ENCODE measurements around the gene ASAP2.

The ASAP2 gene

DNA sequence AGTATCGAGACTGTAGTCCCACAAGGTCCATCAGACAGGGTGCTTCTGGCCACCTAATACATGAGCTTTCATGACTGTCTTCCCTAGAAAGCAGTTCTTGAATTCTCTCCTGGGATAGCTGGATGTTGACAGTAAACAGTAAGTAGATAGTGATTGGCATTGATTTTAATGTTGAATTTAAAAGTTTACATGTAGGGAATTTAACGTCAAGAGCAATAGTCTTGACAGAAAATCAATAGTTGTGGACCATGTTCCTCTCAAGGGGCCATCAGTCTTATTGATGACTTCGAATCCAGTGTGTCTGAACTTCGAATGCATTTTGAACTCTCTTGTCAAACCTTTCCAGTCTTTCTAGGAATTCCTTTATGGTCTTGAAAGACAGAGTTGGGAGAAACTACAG, 152.9 kb downstream of the ASAP2 start:
- no peak for DNase-seq

DNA sequence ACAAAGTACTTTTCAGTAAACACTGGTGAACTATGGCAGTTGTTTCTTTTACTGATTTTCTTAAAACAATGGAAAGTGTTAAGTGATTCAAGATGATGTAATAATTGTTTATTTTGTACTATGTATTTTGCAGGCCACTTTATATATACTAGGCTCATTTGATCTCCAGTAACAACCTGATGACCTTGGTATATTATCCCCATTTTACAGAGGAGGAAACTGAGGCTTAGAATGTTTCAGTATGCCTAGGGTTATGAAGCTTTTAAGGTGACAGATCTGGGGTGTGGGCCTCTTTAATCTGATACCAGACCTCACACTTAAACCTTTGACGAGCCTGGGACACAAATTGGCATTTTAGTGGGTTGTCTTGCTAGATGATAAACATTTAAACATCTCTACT, 153.5 kb downstream of the ASAP2 start:
- DNase-seq: no peak

DNA sequence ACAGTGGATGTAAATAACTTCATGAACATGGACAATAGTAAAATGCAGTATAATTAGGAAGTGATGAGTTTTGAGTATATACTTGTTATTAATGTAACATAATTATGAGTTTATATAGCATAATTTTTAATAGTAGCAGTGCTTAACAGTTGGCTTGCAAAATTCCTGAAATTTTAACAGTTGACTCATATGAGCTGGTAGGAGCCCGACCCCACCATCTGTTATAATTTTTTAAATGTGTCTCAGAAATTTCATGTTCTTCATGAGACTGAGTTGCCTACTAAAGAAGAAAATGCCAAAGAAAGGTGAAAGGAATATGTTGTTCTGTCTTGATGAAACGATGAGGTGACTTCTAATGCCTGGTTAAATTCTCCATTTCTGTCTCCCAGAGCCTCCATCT, 154.1 kb downstream of the ASAP2 start:
- DNase-seq: peak; percentile 39

DNA sequence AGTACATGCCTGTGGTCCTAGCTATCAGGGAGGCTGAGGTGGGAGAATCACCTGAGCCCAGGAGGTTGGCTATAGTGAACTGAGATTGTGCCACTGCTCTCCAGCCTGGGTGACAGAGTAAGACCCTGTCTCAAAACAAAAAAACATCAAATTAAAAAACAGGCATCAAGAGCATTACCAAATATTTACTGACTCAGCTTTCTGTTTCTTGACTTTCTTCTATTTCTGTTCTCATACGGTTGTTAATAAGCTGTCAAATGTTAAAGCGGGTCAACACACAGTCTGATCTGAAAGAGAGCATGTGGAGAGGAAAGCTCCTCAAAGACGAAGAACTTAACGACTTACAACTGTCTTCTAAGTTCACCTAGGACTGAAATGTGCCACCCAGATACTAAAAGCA, 157.8 kb downstream of the ASAP2 start:
- no peak for DNase-seq

DNA sequence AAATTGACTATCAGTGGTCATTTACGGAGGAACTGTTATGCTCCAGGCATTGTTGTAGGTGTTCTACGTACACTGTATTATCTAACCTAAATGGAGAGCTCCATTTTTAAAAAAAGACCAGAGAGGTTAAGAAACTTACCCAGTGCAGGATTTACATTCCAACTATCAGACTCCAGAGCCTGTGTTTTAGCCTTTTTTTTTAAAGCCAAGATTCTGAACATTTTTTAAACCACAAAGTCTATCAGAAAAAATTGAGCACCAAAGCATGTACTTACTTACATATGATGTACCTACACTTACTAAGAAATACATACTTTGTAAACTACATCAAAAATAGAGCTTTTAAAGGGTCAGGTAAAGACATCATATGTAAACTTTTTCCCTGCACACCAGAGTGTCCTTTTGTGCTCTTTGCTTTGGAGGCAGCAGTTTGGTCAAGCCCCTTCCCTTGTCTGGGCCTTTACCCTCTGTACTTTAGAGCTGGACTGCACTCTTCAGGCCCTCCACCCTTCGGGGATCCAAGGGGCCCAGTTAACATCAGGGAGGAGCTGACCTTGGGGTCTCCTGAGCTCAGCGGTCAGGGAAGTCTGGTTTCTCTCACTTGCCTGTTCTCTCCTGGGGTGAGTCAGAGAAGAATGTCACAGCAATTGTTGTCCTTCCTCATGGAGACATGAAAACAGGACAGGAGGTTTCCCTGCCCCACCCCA, 158.3 kb downstream of the ASAP2 start:
- no peak for DNase-seq

DNA sequence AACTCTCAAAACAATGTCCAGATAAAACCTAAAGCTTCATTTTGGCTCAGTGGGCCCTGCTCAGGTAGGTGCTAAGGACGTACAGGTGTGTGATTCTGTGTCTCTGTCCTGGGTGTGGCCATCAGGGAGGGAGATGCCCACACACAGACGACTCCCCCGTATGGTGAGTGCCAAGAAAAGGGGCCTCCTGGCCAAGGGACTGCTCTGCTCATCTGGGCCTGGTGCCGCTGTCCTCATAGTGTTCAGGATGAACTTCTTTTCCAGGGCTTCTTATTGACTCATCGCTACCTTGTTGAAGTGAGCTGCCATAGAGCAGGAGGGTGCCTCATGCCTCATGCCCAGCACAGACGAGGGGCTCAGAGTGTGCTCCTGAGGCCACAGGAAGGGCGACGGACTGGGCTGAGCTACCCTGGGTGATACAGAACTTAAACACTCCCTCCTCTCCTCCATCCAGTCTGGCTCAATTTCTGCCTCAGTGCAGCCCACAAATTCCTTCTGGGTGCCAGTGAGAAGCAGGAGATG, 158.9 kb downstream of the ASAP2 start:
- no peak for DNase-seq

DNA sequence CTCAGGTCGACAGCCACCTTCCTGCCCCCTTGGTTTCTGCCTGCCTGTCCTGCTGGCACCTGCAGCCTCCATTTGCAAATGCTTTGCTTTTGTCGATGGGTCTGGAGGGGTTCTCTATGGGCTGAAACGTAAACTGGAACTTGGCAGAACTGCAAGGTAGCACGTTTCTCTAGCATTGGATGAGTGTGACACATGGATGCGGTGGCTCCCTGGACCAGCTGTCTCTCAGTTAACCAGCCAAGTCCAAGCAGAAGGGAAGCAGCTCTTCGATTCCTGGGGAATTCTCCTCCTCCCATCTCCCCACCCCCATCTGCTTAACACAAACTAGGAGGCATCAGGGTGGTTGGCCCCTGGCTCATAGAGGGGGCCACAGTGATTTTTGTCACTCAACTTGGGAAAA, 159.4 kb downstream of the ASAP2 start:
- no peak for DNase-seq

DNA sequence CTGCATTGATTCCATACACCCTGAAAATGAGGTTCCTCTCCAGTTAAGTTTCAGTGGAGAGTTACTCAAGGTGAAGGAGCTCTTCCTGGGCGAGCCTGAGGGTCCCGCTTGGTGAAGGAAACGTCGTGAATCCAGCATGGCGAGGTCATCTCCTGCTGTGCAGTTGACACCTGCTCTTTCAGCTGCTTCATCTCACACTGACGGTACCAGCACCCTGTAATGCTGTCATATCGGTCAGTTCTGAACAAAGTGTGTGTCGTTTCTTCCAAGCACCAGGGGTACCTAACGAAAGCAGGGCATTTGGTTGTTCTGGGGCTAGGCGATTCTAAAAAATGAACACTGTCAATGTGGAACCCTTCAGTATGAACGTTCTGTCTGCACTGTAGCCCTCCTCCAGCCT, 164.1 kb downstream of the ASAP2 start:
- DNase-seq: no peak

DNA sequence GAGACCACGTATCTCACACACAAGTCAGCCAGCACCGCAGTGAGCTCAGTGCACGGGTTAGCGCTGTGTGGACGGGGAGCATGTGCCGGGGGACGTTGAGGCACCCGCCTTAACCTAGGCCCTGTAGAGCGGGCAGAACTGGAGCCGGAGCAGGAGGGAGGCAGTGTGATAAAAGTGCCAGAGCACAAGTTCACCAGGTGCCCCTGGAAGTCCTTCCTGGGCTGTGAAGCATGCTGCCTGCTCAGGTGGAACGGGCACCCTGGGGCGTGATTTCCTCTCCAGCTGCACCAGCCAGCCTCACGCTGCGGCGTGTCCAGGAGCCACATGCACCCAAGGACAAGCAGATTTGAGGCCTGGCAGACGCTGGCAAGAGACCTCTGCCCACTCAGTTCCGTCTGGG, 166.4 kb downstream of the ASAP2 start:
- DNase-seq: no peak

DNA sequence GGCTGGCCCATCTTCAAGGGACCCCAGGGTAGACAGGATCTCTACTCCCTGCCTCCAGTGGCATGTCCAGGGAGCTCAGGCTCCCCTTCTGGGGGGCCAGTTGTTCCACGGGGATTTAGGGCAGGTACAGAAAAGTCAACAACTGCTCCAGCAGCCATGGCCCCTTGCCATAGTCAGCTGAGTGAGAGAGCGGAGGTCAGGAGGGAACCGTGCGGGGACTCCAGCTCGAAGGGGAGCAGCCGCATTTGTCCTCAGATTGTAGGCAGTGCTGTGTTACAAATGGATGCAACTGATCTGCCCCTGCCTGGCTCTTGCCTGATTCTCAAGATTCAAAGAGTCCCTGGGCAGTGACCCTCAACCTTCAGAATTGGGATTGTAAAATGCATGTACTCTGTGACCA, 166.9 kb downstream of the ASAP2 start:
- no peak for DNase-seq

DNA sequence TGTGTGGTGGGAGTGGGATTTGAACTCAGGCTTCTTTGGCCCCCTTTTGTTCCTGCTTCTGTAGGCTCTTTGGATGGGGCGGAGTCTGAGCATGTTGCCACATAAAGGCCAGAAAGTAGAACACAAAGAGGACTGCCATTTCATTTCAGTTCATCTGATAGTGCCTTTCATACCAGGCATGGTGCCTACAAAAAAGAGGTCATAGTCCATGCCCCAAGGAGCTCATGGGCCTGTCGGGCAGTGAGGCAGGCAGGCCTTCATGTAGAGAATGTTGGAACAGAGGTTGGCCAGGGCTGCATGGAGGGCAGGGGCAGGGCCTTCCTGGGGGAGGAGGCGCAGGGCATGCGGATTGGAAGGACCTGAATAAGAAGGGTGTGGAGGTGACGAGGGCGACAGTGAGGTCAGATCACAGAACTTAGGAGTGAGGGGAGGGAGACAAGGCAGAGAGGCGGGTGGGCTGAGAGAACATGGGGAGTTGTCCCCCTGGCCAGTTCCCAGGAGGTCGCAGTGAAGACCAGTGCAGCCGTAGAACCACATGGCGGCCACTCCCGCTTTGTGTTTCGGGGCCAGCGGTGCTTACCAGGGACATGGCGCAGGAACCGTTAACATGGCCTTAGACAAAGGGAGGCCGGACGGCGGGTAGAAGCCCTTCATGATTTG, 167.6 kb downstream of the ASAP2 start:
- no peak for DNase-seq

DNA sequence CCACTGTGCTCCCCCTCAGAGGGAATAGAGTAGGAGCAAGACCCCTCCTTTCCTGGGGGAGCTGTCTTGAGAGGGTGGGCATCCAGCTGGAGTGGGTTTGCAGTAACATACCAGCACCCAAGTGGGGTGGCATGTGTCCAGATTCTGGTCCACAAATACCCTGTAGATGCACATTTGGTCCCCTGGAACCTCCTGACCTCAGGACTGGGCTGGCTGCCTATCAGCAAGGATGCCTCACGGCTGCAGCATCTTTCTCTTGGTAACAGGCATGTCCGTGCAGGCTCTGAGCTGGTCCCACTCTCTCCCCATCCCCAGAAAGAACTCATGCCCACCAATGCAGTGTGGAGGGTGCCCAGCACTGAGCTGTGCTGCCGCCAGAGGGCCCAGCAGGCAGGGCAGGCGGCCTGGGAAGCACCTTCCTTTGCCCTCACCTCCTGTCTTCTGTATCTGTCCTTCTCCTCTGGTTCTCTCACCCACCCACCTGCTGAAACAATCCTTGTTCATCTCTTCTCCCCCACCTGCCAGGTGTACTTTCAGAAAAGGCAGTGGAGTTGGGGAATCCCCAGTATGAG, 169.3 kb downstream of the ASAP2 start:
- DNase-seq: no peak

DNA sequence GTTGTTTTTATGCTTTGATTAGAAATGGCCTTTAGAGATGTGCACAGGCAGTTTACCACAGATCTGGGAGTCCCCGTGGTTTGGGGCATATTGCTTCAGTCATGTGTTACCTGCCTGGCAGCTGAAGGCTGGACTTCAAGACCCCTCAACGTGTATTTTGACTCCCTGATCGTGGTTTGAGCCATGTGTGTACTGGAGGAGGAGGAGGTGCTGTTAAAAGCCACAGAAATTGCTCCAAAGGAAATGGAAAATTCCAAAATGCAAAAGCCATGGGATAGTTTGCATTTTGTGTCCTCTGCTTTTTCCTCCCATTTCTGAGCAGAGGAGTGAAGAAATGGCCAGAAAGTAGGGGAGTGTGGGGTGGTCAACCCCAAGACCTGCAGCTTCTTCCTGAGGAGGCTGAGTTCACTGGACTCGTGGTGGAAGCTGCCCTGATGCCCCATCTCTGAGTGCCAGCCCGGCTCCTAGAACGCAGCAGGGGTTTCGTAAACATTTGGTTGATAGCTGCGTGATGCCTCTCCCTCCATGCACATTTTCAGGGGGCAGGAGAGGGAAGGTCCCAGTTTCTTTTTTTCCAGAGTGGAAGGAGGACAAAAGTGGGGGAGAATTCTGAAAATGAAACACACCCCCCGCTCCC, 171.0 kb downstream of the ASAP2 start:
- no peak for DNase-seq

DNA sequence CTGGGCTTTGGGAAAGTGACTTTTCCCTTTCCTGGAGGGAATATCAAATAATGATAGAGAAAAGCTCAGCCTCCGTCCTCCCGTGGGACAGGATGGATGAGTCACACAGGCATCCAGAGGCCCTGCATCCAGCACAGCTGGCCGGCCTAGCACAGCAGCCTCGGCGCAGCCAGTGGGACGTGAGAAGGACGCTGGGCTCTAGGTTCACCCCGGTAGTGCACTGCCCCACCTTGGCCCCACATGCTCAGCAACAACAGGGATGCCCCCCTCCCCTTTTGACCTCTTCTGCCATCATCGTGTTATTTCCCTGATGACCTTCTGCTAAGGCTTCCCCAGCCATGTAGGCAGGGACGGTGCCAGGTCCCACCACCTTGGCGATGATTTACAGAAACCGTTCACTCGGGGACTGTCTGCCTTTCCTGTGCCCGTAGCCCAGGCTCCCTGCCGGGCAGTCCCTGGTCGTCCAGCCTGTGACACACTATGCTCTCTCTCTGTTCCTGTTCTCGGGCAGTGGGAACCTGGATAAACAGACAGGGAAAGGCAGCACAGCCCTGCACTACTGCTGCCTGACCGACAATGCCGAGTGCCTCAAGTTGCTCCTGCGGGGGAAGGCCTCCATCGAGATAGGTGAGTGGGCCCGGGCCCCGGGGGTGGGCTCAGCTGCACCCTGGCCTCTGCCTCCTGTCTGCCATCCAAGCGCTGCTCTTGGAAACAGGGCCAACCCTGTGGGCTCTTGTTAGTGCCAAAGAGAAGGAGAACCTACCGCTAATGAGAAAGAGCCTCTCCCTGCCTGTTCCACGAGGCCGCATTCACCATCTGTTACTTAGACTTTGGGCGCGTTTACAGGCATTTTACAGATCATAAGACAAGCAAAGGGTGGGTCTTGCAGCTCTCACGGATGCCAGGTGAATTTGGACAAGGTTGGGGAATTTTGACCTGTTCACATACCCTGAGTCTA, 172.1 kb downstream of the ASAP2 start:
- DNase-seq: peak; percentile 80

DNA sequence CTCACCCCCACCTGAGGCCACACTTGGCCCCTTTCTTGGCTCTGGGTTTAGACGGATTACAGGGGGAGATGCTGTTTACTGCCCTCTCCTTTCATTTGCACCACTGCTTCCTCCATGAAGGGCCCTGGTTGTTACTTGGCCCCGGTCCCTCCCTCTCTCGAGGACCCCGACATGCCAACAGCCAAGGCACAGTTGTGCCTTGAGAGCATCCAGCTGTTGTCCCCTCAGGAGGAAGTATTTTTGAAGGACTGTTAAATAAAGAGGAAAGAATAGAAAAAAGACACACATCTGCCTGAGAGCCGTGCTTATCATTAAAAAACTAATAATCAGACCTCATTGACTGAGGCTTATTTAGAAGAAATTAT, 172.8 kb downstream of the ASAP2 start:
- no peak for DNase-seq

DNA sequence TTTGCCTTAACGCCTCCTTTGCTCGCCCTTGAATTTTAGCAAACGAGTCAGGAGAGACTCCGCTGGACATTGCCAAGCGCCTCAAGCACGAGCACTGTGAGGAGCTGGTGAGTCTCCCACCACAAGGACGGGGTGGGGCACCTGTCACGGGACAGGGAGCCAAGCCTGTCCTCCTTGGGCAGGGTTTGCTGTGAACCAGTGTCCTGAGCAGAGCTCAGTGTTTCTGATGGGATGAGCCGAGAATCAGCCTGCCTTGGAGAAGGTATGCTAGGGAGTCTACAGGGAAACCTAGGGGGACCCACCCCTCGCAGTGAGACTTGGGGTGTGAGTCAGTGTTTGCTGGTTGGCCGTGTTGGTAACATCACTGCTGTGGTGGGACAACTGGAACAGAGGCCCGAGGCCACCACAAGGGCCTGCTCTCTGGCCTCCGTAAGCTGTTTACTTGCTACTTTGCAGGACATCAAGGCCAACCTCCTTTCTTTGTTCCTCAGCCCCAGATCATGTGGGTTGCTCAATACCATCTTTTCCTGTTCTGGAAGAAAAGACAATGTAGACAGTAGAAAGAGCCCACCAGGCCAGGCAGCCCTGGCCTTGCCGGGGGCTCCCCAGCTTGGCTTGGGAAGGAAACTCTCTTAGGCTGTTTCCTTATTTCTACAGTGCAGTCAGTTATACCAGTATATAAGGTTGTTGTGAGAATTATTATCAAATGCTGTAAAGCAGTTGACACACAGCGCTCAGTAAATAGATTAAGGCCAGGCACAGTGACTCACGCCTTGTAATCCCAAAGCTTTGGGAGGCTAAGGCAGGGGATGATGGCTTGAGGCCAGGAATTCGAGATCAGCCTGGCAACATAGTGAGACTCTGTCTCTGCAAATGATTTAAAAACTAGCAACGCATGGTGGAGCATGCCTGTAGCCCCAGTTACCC, 174.4 kb downstream of the ASAP2 start:
- peak; percentile 94 for DNase-seq

DNA sequence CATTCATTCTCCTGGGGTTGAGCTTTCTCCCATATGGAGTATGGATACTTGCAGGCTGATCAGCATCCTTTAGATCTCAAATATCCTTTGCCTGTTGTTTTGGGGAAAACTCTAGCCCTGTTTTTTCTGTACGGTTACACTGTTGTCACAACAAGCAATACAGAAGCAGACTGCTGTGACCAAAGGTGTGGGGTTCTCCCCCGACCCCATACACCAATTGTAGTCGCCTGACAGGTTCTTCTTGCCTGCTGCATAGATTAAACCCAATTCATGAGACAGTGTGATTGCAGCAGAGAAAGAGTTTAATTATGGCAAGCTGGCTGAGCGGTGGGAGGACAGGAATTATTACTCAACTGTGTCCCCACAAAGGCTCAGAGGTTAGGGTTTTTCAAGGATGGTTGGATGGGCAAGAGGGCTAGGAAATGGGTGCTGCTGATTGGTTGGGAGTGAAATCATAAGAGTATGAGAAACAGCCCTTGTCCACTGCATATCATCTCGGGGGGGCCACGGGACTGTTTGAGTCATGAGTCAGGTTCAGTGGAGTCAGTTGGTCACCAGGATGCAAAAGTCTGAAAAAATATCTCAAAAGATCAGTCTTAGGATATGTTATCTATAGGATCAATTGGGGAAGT, 176.1 kb downstream of the ASAP2 start:
- DNase-seq: peak; percentile 24

DNA sequence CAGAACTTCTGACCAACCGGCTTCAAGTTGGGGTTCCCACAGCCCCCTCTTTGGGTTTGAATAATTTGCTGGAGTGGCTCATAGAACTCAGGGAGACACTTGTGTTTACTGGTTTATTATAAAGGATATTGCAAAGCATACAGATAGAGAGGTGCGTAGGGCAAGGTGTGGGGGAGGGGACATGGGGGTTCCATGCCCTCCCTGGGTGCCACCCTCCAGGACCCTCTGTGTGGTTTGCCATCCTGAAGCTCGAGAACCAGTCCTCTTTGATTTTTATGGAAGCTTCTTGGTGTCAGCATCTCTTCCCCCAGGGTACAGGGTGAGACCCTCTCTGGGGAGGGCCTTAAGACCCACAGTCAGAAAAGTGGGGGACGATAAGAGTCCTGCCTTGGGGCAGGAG, 177.9 kb downstream of the ASAP2 start:
- no peak for DNase-seq

DNA sequence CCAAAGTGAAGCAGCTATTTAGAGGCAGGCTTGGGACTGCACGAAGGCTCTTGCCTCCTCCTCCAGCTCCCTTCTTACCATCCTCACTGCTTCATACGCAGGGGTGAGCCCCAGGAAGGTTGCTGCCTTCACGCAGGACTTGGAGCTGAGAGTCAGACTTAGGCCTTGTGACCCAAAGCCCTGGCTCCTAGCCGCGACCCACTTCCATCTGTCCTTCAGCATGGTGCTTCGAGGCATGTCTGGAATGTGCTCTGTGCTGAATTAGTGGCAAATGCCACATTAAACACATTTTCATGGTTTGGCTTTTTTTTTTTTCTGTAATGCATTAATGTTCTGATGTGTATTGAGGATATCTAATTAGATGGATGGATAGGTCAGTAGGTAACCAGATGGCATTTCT, 179.2 kb downstream of the ASAP2 start:
- DNase-seq: no peak

DNA sequence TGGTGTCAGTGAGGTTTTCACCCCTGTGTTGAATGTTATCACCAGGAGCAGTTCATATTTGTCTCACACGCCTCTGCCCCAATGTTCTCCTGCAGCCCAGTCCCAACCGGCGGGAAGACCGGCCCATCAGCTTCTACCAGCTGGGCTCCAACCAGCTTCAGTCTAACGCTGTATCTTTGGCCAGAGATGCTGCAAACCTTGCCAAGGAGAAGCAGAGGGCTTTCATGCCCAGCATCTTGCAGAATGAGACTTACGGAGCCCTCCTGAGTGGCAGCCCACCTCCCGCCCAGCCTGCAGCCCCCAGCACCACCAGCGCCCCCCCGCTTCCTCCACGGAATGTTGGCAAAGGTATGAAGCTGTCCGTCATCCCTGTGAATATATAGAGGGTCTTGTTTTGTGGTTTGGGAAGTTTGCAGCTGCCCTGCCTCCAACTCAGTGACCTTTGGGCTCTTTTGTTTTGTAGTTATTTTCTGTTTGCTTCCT, 181.6 kb downstream of the ASAP2 start:
- no peak for DNase-seq
